Measurements from ENCODE around the gene GCSH.
A peak's percentile ranks its signal among the peaks of the same experiment; 100 is the strongest.

Gene GCSH

GRCh38 chr16:81096715-81097208 lies 567 bp upstream of the GCSH start:
- Histone ChIP-seq H3K9ac (no peak overlapping the region), H3K27me3 (ENCODE audit: control insufficient read depth, insufficient read depth, low read length) (no peaks in the 10 kb centered on the region), H3K79me2 (peaks cover 2% of the 10 kb centered on the region), H3K4me3 (ENCODE audit: low read depth, low read length) (peak overlapping the region; percentile 51), H3K27ac (peak overlapping the region; percentile 48), H3K4me2 (ENCODE audit: low read length) (peak overlapping the region; percentile 66), H2AFZ (peak overlapping the region; percentile 95), H3K36me3 (ENCODE audit: control insufficient read depth, insufficient read depth, low read length) (no peaks in the 10 kb centered on the region), H3K4me1 (peaks cover 3% of the 10 kb centered on the region), H3K9me3 (ENCODE audit: control insufficient read depth, low read length) (no peaks in the 10 kb centered on the region)
- no peak for TF ChIP-seq CTCF (IDR thresholded peaks at IDR 0.05)

- Histone ChIP-seq H3K27me3 (ENCODE audit: control insufficient read depth, insufficient read depth, low read length) (no peaks in the 10 kb centered on the region), H3K9me3 (ENCODE audit: control insufficient read depth, low read length) (no peaks in the 10 kb centered on the region), H3K9ac (no peak overlapping the region), H3K36me3 (ENCODE audit: control insufficient read depth, insufficient read depth, low read length) (no peaks in the 10 kb centered on the region), H3K4me2 (ENCODE audit: low read length) (peak overlapping the region; percentile 89), H3K4me3 (ENCODE audit: low read depth, low read length) (peak overlapping the region; percentile 79), H3K79me2 (peaks cover 2% of the 10 kb centered on the region), H2AFZ (peak overlapping the region; percentile 73), H3K27ac (peak overlapping the region; percentile 45), H3K4me1 (peaks cover 3% of the 10 kb centered on the region)
- no peak for TF ChIP-seq CTCF (IDR thresholded peaks at IDR 0.05)
These were observed 592 bp downstream of the GCSH start for GRCh38 chr16:81095653-81095952.

- H3K4me3 ChIP-seq (ENCODE audit: low read depth, low read length): peak overlapping the region; percentile 35
- peaks cover 2% of the 10 kb centered on the region for H3K79me2 ChIP-seq
- H3K36me3 ChIP-seq (ENCODE audit: control insufficient read depth, insufficient read depth, low read length): no peaks in the 10 kb centered on the region
- H3K27me3 ChIP-seq (ENCODE audit: control insufficient read depth, insufficient read depth, low read length): no peaks in the 10 kb centered on the region
- no peaks in the 10 kb centered on the region for H3K9me3 ChIP-seq (ENCODE audit: control insufficient read depth, low read length)
- H3K27ac ChIP-seq: no peak overlapping the region
- H3K4me1 ChIP-seq: peaks cover 3% of the 10 kb centered on the region
- H2AFZ ChIP-seq: no peak overlapping the region
- H3K9ac ChIP-seq: no peak overlapping the region
- H3K4me2 ChIP-seq (ENCODE audit: low read length): peak overlapping the region; percentile 89
- TF ChIP-seq CTCF (IDR thresholded peaks at IDR 0.05): no peak
These were observed 1.4 kb downstream of the GCSH start for GRCh38 chr16:81094771-81095251.

- Histone ChIP-seq H3K9me3 (ENCODE audit: control insufficient read depth, low read length) (no peaks in the 10 kb centered on the region), H3K27ac (no peak overlapping the region), H2AFZ (no peak overlapping the region), H3K4me3 (ENCODE audit: low read depth, low read length) (no peak overlapping the region), H3K4me1 (no peaks in the 10 kb centered on the region), H3K4me2 (ENCODE audit: low read length) (no peak overlapping the region), H3K79me2 (peaks cover 2% of the 10 kb centered on the region), H3K27me3 (ENCODE audit: control insufficient read depth, insufficient read depth, low read length) (no peaks in the 10 kb centered on the region), H3K9ac (no peak overlapping the region), H3K36me3 (ENCODE audit: control insufficient read depth, insufficient read depth, low read length) (no peaks in the 10 kb centered on the region)
- TF ChIP-seq CTCF (IDR thresholded peaks at IDR 0.05): no peak
These were observed 7.4 kb downstream of the GCSH start for GRCh38 chr16:81088836-81089235.

- H3K36me3 ChIP-seq (ENCODE audit: control insufficient read depth, insufficient read depth, low read length): no peaks in the 10 kb centered on the region
- no peaks in the 10 kb centered on the region for H3K4me1 ChIP-seq
- H3K79me2 ChIP-seq: no peaks in the 10 kb centered on the region
- H2AFZ ChIP-seq: no peak overlapping the region
- no peaks in the 10 kb centered on the region for H3K27me3 ChIP-seq (ENCODE audit: control insufficient read depth, insufficient read depth, low read length)
- no peak overlapping the region for H3K4me3 ChIP-seq (ENCODE audit: low read depth, low read length)
- no peak for TF ChIP-seq CTCF (IDR thresholded peaks at IDR 0.05)
- no peaks in the 10 kb centered on the region for H3K9me3 ChIP-seq (ENCODE audit: control insufficient read depth, low read length)
- no peak overlapping the region for H3K27ac ChIP-seq
- H3K4me2 ChIP-seq (ENCODE audit: low read length): no peak overlapping the region
- no peak overlapping the region for H3K9ac ChIP-seq
These were observed 15.2 kb downstream of the GCSH start for GRCh38 chr16:81081014-81081413.
